BJ (cell line): ENCODE measurements around the gene TOM1L2. TPM values are rescaled to one million over a fixed set of nuclear protein-coding genes. Genes with fewer than 3 reads are reported as not detected.
A peak's percentile ranks its signal among the peaks of the same experiment; 100 is the strongest.

Experiments used
- CTCF ChIA-PET: fragments of 350-600 bp; formaldehyde crosslinking; extraction: SDS; loops from one replicate; lab custom pipeline; 2021; ENCODE audit warnings: antibody characterized with exemption, inconsistent platforms; lab: Yijun Ruan, JAX
- POLR2A ChIA-PET: fragments of 300-600 bp; sonication (Branson Sonifier 250); formaldehyde crosslinking; extraction: SDS; loops from one replicate; lab custom pipeline; 2021; ENCODE audit warnings: antibody characterized with exemption; lab: Charles Lee
- DNase-seq: peaks from one replicate; pipeline ENCODE4 v3.0.0-alpha.2; 2011; ENCODE audit warnings: low read depth
- H3K27me3 ChIP-seq: 2 replicates; pipeline ENCODE4 v1.6.0; 2011; ENCODE audit warnings: low read length; ENCODE audit not compliant: control insufficient read depth, insufficient read depth
- H3K36me3 ChIP-seq: 2 replicates; pipeline ENCODE4 v1.5.1; 2011; ENCODE audit warnings: low read length; ENCODE audit not compliant: control insufficient read depth, insufficient read depth
- H3K4me3 ChIP-seq: 2 replicates; pipeline ENCODE4 v1.5.1; 2011; ENCODE audit warnings: low read depth, mild to moderate bottlenecking, control low read depth, low read length
- polyA plus RNA-seq: library from polyadenylated mRNA; depleted of rRNA; stranded (reverse); fragments of >200 nt; gene quantifications from 2 replicates; pipeline ENCODE4 v1.2.3, GENCODE V29; 2011
- TF ChIP-seq, protein P1 (sequence below): IDR thresholded peaks from 2 replicates; pipeline ENCODE4 v1.5.1; 2011; ENCODE audit warnings: low read depth, mild to moderate bottlenecking, control low read depth, inconsistent platforms, low read length, moderate library complexity; ENCODE audit not compliant: insufficient read depth

Gene TOM1L2
- polyA plus RNA-seq, 1 experiment: 39.6 TPM

DNA sequence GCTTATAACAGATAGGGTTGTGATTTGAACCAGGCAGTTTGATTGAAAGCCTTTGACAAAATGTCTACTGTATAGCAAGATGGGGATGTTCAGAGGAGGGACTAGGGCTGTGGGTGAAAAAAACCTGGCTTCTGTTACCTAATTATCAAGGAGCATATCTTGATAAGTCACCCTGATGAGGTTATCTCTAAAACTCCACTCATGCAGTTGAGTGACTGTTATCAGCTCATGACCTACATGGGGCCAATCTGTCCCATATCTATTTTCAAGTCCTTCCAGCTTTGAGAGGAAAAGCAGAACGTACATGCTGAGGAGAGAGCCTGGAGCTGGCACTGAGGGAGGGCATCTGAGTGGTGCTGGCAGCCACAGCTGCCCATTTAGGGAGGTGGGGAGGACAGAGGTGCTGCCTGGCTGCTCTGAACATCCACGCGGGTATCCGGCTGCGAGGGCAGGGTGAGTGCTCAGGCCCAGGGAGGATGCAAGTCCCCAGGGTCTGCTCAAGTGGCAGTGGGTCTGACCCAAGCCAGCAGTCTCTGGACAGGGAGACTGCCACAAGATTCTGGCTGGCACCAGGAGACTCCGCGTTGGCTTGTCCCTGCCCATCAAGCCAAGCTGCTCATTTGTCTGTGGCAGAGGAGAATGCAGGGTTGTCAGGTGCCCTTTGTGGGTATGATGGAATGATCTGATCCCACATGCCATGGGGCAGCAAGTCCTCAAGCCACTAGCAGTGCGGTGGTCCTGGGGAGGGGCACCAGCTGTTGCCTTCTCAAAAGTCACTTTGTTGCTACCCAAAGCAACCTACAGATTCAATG, 37.6 kb upstream of the TOM1L2 start:
- TF ChIP-seq, protein P1, sequence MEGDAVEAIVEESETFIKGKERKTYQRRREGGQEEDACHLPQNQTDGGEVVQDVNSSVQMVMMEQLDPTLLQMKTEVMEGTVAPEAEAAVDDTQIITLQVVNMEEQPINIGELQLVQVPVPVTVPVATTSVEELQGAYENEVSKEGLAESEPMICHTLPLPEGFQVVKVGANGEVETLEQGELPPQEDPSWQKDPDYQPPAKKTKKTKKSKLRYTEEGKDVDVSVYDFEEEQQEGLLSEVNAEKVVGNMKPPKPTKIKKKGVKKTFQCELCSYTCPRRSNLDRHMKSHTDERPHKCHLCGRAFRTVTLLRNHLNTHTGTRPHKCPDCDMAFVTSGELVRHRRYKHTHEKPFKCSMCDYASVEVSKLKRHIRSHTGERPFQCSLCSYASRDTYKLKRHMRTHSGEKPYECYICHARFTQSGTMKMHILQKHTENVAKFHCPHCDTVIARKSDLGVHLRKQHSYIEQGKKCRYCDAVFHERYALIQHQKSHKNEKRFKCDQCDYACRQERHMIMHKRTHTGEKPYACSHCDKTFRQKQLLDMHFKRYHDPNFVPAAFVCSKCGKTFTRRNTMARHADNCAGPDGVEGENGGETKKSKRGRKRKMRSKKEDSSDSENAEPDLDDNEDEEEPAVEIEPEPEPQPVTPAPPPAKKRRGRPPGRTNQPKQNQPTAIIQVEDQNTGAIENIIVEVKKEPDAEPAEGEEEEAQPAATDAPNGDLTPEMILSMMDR: no peak
- no peak for DNase-seq
- H3K4me3 ChIP-seq: no peak overlapping the region
- H3K36me3 ChIP-seq: peaks cover 2% of the 10 kb centered on the region; the same call in 1 of the 2 replicates
- CTCF ChIA-PET: no interaction called here
- POLR2A ChIA-PET: interaction anchor here (0.9 kb wide), 1 partner anchor 71 kb away, joined by 3 read pairs; no protein-coding TSS in a partner anchor
- H3K27me3 ChIP-seq: no peaks in the 10 kb centered on the region

DNA sequence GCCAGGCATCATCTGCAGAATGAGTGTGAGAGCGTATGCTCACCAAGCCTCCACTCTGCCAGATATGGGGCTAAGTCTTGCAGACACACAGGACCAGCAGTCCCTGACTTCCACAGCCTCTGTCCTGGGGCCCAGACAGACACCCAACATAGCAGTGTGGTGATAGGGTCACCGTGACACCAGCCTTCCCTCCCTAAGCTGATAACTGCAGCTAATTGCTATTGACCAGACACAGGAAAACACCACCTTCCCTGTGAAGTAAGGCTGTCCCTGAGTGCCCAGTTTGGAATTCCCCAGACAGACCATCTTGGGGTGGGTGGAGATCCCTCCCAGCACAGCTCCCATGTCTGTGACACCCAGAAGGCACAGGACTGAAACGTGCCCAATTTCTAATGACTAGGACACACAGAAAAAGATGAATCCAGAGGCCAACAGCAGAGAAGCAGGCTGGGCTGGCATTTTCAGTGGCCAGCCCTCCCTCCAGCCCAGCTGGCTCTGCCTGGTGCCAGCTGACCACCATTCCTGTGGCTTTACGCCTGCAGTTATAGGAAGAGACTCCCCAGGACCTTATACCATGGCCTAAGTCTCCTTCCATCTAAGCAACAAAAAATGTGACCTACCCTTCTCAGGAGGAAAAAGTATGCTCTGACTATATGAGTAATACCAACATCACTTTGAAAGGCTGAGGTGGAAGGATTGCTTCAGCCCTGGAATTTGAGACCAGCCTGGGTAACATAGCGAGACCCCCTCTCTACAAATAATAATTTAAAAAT, 36.5 kb upstream of the TOM1L2 start:
- ChIA-PET CTCF (interaction anchor here (0.7 to 1.1 kb wide), 3 partner anchors 13 to 118 kb away, joined by 3 to 4 read pairs (median 3); no protein-coding TSS in a partner anchor), POLR2A (interaction anchor here (0.6 kb wide), 1 partner anchor 88 kb away, joined by 6 read pairs; no protein-coding TSS in a partner anchor)
- TF ChIP-seq, protein P1: no peak
- Histone ChIP-seq H3K36me3 (peaks cover 2% of the 10 kb centered on the region; the same call in 1 of the 2 replicates), H3K27me3 (no peaks in the 10 kb centered on the region), H3K4me3 (no peak overlapping the region)
- peak; percentile 20 for DNase-seq

- no peak for DNase-seq
- H3K4me3 ChIP-seq: no peak overlapping the region
- CTCF ChIA-PET: no interaction called here
- peaks cover 2% of the 10 kb centered on the region; the same call in 1 of the 2 replicates for H3K36me3 ChIP-seq
- TF ChIP-seq, protein P1: no peak
- H3K27me3 ChIP-seq: no peaks in the 10 kb centered on the region
- POLR2A ChIA-PET: no interaction called here
Measured at GRCh38 chr17:18006495-18007239, 34.5 kb upstream of the TOM1L2 start.

DNA sequence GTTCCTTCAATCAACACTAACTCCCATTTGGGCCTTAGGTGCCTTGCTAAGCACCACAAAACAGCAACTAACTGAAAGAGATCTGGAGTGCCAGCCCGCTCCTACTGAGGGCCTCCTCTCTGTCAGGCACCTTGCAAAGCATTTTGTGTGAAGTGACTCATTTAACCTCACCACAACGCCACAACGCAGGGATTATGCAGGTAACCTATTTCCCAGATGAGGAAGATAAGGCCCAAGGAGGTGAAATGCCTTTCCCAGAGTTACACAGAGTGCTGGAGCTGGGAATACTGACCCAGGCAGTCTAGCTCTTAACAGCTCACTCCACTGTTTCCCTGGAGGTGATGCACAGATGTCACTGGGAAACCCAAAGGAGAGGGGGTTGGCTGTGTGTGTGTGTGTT, 33.3 kb upstream of the TOM1L2 start:
- ChIA-PET POLR2A (no interaction called here), CTCF (interaction anchor here (0.9 kb wide), 1 partner anchor 29 kb away, joined by 4 read pairs; no protein-coding TSS in a partner anchor)
- TF ChIP-seq, protein P1: no peak
- DNase-seq: no peak
- Histone ChIP-seq H3K27me3 (no peaks in the 10 kb centered on the region), H3K4me3 (no peak overlapping the region), H3K36me3 (0 out of 2 replicates have a peak, but pooled peaks cover 2% of the 10 kb centered on the region)
